GM12874 (cell line): ENCODE measurements around the gene EXD3.

ENCODE experiments used
- CTCF ChIP-seq: IDR thresholded peaks from 2 replicates; pipeline ENCODE4 v1.5.1; 2011; ENCODE audit warnings: low read depth, mild to moderate bottlenecking, control low read depth, low read length, moderate library complexity; ENCODE audit not compliant: insufficient read depth

The EXD3 gene

GRCh38 chr9:137300567-137301080 is 122.3 kb downstream of the EXD3 start:
- no peak for TF ChIP-seq CTCF

- no peak for TF ChIP-seq CTCF
Observed at GRCh38 chr9:137299938-137300337, 123.0 kb downstream of the EXD3 start.

- TF ChIP-seq CTCF, result no peak
Observed at GRCh38 chr9:137299203-137299565, 123.8 kb downstream of the EXD3 start.

- TF ChIP-seq CTCF, result no peak
Observed at GRCh38 chr9:137298401-137299202, 124.4 kb downstream of the EXD3 start.

GRCh38 chr9:137297966-137298365 is 125.0 kb downstream of the EXD3 start:
- TF ChIP-seq CTCF, result no peak

- no peak for TF ChIP-seq CTCF
Observed at GRCh38 chr9:137296670-137297664, 126.0 kb downstream of the EXD3 start.
